Measurements from ENCODE around the gene C1orf174. TPM values are rescaled to one million over a fixed set of nuclear protein-coding genes. Genes with fewer than 3 reads are reported as not detected.

C1orf174 gene
- total RNA-seq, 1 donor from 2014 or later, result 20.5 TPM

- no peak for DNase-seq (ENCODE audit: low spot score)
Observed at GRCh38 chr1:3896396-3897000, 3.6 kb downstream of the C1orf174 start.

- no peak for DNase-seq (ENCODE audit: low spot score)
Observed at GRCh38 chr1:3895951-3896325, 4.1 kb downstream of the C1orf174 start.

GRCh38 chr1:3895279-3895950 is 4.7 kb downstream of the C1orf174 start:
- DNase-seq (ENCODE audit: low spot score), result no peak

GRCh38 chr1:3894626-3895278 is 5.3 kb downstream of the C1orf174 start:
- DNase-seq (ENCODE audit: low spot score), result no peak

GRCh38 chr1:3893190-3893589 is 6.9 kb downstream of the C1orf174 start:
- no peak for DNase-seq (ENCODE audit: low spot score)

GRCh38 chr1:3892748-3893147 is 7.3 kb downstream of the C1orf174 start:
- DNase-seq (ENCODE audit: low spot score), result no peak

- DNase-seq (ENCODE audit: low spot score), result no peak
Observed at GRCh38 chr1:3891329-3891865, 8.7 kb downstream of the C1orf174 start.

- no peak for DNase-seq (ENCODE audit: low spot score)
Observed at GRCh38 chr1:3890389-3891328, 9.4 kb downstream of the C1orf174 start.

GRCh38 chr1:3889936-3890335 is 10.1 kb downstream of the C1orf174 start:
- DNase-seq (ENCODE audit: low spot score), result no peak

GRCh38 chr1:3888301-3888700 is 11.8 kb downstream of the C1orf174 start:
- no peak for DNase-seq (ENCODE audit: low spot score)

- DNase-seq (ENCODE audit: low spot score), result no peak
Observed at GRCh38 chr1:3886691-3887090, 13.4 kb downstream of the C1orf174 start.

GRCh38 chr1:3886106-3886670 is 13.9 kb downstream of the C1orf174 start:
- DNase-seq (ENCODE audit: low spot score), result no peak

- DNase-seq (ENCODE audit: low spot score), result no peak
Observed at GRCh38 chr1:3885611-3886010, 14.5 kb downstream of the C1orf174 start.

- DNase-seq (ENCODE audit: low spot score), result no peak
Observed at GRCh38 chr1:3884966-3885365, 15.1 kb downstream of the C1orf174 start.

GRCh38 chr1:3883194-3883925 is 16.7 kb downstream of the C1orf174 start:
- DNase-seq (ENCODE audit: low spot score), result no peak

- no peak for DNase-seq (ENCODE audit: low spot score)
Observed at GRCh38 chr1:3881193-3881480, 18.9 kb downstream of the C1orf174 start.

GRCh38 chr1:3880429-3881192 is 19.5 kb downstream of the C1orf174 start:
- no peak for DNase-seq (ENCODE audit: low spot score)

GRCh38 chr1:3879787-3880428 is 20.2 kb downstream of the C1orf174 start:
- no peak for DNase-seq (ENCODE audit: low spot score)

- no peak for DNase-seq (ENCODE audit: low spot score)
Observed at GRCh38 chr1:3879099-3879498, 21.0 kb downstream of the C1orf174 start.
